Measurements from ENCODE around the gene SNTG2.
"Not testable (repeated sequence)": the region's sequence is repeated elsewhere in the genome, so short reads cannot be mapped to it uniquely, and the experiment has no call there.

The SNTG2 gene

DNA sequence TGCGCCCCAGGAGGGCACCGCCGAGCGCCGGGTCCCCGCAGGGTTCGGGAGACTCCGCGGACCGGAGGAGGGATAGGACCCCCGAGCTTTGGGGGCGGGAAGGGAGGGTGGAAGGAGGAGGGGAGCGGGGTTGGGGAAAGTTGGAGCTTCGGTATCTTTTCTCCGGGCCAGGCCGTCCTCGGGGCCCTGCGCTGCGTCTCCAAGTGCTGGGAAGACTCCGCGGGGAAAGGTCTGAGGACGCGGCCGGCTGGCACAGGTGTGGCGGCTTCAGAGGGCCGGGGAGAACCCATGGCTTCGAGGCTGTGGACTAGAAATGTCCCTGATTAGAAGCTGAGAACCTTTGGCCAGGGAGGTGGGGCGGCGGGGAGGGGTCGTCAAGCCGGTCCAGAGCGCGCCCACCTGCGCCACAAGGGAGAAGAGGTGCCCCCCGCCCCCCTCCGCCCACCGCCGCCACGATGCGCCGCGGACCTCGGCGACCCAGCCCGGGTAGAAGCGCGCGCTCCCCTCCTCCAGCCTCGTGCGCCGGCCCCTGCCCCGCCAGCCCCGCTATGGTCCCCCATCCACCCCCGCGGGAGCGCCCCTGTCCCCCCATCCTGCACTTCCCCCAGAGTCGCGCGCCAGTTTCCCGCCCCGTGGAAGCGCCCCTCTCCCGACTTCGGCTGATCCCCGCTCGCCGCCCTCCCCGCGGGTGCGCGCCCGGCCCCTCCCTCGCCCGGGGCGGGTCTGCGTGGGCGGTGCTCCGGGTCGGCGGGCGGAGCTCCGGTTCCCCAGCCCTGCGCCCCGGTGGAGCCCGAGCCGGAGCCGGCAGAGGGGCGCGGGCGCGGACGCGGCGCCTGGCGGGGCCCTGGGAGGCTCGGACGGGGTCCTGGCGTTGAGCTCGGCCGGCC, at the start of gene SNTG2:
Gene SNTG2 (plus strand): TSS at position 770 of the 887 bp plus-strand sequence. CDS start 148 bp downstream, outside the sequence.
- H3K4me3 ChIP-seq (ENCODE audit: low read depth, low read length): peak within 1 kb of the TSS; percentile 52
- no peak for DNase-seq (ENCODE audit: low read depth)

DNA sequence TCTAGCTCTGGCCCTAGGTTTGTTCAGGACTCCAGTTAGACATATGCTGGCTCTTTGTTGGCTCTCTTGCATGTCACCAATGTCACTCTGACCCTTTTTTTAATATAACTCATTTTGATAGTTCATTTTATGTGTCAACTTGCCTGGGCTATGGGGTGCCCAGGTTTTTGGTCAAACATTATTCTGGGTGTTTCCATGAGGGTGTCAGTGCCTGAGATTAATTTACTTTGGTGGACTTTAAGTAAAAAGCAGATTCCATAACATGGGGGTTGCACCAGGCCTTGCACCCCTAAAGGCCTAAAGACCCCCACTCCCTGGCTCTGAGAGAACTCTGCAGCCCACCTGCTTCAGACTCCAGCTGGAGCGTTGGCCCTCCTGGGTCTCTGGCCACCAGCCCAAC, 48.1 kb upstream of the SNTG2 start:
- no peak overlapping the region for H3K4me3 ChIP-seq (ENCODE audit: low read depth, low read length)
- DNase-seq (ENCODE audit: low read depth): no peak

DNA sequence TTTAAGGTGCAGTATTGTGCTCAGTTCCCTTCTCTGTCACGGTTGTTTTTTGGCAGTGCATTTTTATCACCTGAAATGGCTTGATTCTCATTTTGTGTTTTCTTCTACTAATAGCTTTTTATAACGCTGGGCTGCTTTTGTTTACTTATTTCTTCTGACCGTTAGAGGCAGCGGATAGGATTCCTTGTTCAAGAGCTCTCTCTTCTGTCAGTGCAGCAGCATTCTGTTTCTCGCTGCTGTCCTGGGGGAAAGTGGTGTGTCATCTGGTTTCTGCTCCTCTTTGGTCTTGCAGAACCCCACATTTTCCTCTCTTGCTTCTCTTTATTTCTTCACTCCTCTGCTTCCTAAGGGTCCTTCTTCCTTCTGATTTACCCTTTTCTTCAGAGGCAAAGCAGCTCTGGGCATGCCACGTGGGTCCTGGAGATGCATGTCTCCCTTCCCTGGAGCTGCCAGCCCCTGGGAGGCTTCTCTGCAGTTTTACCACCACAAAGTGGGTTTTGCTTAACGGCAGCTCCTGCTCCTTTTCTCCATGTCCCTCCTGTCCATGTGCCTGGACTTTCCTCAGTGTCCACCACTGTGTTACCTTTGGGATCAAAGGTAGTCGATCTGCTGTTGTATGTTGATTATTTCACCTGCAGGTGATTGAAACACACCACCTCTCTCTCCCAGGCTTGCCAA, 47.3 kb upstream of the SNTG2 start:
- DNase-seq (ENCODE audit: low read depth): no peak
- no peak overlapping the region for H3K4me3 ChIP-seq (ENCODE audit: low read depth, low read length)

DNA sequence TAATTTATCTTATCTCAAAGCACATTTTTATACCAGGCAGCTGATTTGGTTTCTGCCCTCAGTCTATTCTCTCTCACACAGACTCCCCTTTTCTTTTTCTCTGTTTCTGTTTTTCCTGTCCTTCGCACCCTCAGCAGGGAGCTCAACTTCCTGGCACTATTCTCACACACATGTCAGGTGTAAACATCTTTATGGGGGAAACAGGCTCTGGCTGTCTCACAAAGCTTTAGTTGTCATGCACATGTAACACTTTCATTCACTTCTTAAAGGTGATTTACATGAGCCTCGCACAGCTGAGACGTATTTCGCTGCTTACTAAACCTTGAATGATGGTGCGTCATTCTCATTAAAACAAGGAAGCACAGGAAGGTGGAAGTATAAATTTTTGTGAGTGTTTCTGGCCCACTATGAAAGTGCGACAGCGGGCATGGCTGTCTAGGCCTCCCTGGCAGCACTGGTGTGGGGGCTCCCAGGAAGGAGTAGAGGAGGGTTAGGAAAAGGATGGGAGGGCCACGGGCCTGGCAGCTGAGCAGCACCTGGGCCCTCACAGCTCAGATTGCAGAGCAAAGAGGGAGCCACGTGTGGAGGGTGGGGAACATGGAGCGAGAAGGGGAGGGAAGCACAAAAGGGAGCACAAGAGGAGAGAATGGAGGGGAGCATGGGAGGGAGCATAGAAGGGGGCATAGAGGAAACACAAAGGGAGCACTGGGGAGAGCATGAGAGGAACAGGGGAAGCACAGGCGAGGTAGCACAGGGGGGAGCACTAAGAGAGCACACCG, 46.2 kb upstream of the SNTG2 start:
- DNase-seq (ENCODE audit: low read depth): no peak
- H3K4me3 ChIP-seq (ENCODE audit: low read depth, low read length): no peak overlapping the region

DNA sequence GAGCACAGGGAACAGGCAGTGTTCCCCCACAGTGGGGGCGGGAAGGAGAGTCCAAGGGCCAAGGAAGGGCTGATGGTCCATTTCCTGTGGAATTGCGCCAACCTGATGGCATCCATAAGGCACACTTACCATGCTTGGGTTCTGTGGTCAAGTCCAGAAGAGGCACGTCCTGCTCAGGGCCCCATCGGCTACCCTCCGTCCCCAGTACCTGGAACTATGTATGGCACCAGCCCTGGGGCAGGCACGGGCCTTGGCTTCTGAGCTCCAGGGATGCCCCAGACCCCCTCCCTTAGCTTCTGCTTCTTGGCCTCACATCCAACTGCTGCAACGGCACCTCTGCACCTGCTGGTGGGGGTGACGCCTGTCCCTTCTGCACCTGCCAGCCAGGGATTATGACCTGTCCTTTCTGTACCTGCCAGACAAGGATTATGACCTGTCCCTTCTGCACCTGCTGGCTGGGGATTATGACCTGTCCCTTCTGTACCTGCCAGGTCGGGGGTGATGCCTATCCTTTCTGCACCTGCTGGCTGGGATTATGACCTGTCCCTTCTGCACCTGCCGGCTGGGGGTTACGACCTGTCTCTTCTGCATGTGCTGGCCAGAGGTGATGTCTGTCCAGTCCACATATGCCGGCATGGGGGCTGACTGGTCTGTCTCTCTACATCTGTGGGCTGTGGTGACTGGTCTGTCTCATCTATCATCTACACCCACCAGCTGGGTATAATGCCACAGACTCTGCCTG, 45.4 kb upstream of the SNTG2 start:
- H3K4me3 ChIP-seq (ENCODE audit: low read depth, low read length): no peak overlapping the region
- no peak for DNase-seq (ENCODE audit: low read depth)

DNA sequence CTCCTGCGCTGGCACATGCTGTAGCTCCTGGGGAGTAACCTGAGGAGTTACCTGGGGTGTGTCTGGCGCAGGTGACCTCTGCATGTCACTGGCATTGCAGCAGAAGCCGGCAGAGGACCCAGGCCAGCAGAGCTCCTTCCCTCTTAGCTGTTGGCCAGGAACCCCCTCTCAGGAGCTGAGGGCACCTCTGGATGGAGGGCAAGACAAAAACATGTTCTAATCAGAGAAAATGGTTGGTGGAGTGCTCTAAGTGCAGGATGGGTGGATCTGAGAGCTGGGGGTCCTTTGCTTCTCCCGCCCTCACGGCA, 44.9 kb upstream of the SNTG2 start:
- no peak for DNase-seq (ENCODE audit: low read depth)
- no peak overlapping the region for H3K4me3 ChIP-seq (ENCODE audit: low read depth, low read length)

DNA sequence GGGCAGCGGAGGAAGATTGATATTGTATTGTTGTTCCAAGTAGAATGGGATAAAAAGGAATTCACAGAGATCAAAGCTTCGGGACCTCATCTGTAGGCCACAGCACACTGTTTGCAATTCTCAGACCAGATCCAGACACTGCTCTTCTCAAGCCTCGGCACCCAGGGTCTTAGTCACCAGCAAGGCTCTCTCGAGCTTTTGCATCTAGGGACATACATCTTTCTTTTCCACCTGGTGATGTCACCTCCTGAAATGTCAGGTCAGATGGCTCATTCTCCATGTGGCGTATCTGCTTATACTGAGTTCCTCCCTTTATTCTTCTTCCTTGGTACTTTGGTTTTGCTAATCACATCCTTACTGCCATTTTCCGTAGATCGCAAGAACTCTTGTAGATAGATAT, 42.9 kb upstream of the SNTG2 start:
- no peak for DNase-seq (ENCODE audit: low read depth)
- no peak overlapping the region for H3K4me3 ChIP-seq (ENCODE audit: low read depth, low read length)

DNA sequence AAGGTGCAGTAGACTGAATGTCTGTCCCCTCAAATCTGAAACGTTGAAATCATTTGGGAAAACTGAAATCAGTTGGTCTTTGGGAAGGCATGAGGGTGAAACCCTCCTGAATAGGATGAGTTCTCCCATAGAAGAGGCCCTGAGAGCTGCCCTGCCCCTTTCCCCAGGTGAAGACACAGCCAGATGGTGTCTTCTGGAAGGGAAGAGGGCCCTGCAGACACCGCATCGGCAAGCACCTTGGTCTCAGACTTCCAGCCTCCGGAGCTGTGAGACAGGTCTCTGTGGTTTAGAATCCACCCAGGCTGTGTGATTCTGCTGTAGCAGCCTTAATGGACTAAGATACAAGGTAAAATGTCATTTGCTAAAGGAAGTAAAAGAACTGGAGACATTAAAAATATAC, 42.1 kb upstream of the SNTG2 start:
- DNase-seq (ENCODE audit: low read depth): no peak
- H3K4me3 ChIP-seq (ENCODE audit: low read depth, low read length): no peak overlapping the region

DNA sequence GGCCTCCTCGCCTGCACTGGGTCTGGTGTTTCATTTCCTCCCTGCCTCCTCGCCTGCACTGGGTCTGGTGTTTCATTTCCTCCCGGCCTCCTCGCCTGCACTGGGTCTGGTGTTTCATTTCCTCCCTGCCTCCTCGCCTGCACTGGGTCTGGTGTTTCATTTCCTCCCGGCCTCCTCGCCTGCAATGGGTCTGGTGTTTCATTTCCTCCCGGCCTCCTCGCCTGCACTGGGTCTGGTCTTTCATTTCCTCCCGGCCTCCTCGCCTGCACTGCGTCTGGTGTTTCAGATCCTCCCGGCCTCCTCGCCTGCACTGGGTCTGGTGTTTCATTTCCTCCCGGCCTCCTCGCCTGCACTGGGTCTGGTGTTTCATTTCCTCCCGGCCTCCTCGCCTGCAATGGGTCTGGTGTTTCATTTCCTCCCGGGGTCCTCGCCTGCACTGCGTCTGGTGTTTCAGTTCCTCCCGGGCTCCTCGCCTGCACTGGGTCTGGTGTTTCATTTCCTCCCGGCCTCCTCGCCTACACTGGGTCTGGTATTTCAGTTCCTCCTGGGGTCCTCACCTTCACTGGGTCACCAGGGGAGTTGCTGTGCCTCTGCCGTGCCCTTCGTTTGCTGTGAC, 40.8 kb upstream of the SNTG2 start:
- not testable (repeated sequence) for DNase-seq (ENCODE audit: low read depth); H3K4me3 ChIP-seq (ENCODE audit: low read depth, low read length)

DNA sequence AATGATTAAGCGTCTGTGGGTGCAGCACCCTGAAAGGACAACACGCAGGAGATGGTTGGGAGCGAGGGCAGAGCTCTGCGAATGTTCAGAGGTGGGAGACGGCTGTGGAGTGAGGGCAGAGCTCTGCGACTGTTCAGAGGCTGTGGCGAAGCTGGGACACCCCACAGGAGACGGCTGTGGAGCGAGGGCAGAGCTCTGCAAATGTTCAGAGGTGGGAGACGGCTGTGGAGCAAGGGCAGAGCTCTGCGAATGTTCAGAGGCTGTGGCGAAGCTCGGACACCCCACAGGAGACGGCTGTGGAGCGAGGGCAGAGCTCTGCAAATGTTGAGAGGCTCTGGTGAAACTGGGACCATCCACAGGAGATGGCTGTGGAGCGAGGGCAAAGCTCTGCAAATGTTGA, 40.0 kb upstream of the SNTG2 start:
- no peak overlapping the region for H3K4me3 ChIP-seq (ENCODE audit: low read depth, low read length)
- DNase-seq (ENCODE audit: low read depth): no peak

DNA sequence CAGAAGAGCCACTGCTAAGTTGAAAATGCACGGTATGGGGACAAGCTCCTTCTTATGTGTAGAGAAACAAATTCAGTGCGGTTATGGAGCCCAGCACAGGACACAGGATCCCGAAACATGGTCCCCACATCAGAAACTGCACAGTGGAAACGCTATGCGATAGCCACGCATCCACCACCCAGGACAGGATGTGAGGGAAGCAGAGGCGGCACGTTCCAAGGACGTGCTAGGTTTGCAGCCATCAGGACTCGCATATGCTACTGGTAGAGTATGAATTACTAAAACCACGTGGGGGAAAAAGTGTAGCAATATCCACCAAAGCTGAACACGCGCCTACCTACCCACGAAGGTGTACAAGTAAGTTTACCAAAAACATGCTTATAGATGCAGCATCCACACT, 34.7 kb upstream of the SNTG2 start:
- DNase-seq (ENCODE audit: low read depth): no peak
- no peak overlapping the region for H3K4me3 ChIP-seq (ENCODE audit: low read depth, low read length)

DNA sequence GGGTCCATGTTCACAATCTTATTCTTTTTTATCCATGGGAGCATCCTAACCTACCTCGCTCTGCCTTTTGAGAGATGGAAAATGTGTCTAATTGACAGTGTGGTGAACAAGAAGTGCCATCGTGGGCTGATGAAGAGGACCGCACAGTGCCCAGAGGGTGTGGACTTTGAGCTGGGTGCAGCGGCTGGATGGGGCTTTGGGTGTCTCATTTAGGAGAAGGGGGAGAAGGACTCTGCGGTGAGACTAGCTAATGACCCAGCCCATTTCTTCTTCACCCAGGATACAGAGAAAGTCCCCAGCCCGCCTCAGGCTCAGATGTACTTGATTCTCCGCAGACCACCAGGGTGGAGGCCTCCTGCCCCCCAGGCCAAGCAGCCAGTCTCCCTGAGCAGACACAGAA, 33.7 kb upstream of the SNTG2 start:
- no peak overlapping the region for H3K4me3 ChIP-seq (ENCODE audit: low read depth, low read length)
- no peak for DNase-seq (ENCODE audit: low read depth)

DNA sequence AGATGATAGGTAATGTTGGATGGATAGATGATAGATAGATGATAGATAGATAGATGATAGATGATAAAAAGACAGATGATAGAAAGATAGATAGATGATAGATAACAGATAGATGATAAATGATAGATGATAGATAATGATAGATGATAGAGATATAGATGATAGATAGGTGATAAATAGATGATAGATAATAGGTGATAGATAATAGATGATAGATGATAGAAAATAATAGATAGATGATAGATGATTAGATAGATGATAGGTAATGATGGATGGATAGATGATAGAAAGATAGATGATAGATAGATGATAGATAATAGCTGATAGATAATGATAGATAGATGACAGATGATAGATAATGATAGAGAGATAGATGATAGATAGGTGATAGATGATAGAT, 31.0 kb upstream of the SNTG2 start:
- no peak overlapping the region for H3K4me3 ChIP-seq (ENCODE audit: low read depth, low read length)
- DNase-seq (ENCODE audit: low read depth): no peak

DNA sequence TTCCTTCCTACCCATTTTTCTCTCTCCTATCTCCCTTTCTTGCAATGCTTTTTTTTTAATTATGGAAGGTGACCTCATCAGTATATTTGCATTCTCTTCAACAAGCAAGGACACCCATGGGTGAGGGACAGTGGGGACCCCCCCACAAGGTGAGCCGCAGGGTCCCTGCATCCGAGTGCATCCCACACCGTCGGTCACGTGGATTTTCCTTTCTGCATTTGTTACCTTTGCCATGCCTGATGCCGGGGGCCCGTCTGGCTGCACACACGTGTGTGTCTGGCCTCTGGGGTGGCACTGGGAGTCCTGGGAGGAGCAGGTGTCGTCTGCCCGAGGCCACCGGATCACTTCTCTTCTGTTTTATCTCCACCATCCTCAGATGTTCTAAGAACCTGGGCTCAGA, 30.1 kb upstream of the SNTG2 start:
- H3K4me3 ChIP-seq (ENCODE audit: low read depth, low read length): no peak overlapping the region

DNA sequence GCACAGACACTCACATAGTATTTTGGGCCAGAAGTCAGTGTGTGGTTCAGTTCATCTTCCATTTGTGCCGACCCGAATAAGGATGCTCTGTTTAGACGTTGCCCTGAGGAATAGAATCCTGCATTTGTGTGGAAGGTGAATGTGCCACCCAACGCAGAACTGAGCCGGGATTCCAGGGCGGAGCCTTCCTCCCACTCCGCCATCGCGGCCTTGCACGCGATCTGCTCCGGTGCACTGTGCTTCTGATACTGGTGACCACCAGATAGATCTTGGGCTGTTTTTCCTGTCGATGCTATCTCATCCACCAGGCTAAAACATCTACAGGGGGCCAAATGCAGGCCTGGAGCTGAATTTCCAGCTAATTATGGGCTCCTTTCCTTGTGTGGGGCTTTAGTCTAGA, 29.6 kb upstream of the SNTG2 start:
- H3K4me3 ChIP-seq (ENCODE audit: low read depth, low read length): no peak overlapping the region
- DNase-seq (ENCODE audit: low read depth): no peak

More for the DNA sequence above, 30.1 kb upstream of the SNTG2 start:
- no peak for DNase-seq (ENCODE audit: low read depth)

DNA sequence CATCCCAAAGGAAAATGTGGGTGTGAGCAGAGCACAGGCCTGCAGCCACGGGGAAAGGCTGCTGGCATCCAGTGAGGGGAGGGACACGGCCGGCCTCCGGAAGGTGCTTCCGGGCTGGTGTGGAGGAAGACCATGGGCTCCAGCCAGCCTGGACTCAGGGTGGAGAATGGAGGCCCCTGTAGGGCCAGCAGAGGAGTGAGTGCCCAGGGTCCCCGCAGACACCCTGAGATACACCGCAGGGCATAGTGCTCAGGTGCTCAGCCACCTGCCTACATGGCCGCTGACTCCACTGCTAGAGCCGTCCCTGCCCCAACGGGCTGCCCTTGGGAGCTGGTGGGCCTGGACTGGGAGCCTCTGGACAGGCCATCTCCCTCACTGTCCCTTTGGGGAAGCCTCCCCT, 28.5 kb upstream of the SNTG2 start:
- no peak for DNase-seq (ENCODE audit: low read depth)

DNA sequence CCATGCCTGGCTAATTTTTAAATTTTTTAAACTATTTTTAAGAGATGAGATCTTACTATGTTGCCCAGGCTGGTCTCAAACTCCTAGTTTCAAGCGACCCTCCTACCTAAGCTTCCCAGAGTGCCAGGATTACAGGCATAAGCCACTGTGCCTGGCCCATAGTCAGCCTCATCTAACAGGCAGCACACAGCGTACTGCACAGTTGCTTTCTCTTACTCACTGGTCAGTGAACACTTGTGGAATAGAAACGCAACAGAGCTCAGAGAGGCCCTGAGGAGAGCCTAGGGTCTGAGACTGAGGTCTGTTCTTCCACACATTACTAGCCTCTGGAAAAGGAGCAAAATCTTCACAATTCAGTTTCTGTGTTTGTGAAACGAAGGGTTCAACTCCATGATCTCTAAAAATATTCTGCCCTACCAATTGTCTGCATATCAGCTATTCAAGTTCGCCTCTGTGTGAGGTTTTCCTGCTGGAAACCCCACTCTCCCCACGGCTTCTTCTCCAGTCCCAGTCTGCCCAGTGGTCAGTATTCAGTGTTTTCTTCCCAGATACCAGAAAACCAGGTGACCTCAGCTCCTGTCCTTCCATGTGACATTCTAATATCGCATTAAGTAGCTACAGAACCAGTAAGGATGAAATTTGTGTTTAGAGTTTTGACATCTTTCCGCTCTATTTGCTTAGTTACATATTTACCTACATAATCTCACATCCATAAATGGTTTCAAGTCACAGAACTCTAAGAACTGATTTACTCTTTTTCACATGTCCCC, 26.6 kb upstream of the SNTG2 start:
- no peak overlapping the region for H3K4me3 ChIP-seq (ENCODE audit: low read depth, low read length)
- DNase-seq (ENCODE audit: low read depth): no peak

More for the DNA sequence above, 28.5 kb upstream of the SNTG2 start:
- H3K4me3 ChIP-seq (ENCODE audit: low read depth, low read length): no peak overlapping the region

DNA sequence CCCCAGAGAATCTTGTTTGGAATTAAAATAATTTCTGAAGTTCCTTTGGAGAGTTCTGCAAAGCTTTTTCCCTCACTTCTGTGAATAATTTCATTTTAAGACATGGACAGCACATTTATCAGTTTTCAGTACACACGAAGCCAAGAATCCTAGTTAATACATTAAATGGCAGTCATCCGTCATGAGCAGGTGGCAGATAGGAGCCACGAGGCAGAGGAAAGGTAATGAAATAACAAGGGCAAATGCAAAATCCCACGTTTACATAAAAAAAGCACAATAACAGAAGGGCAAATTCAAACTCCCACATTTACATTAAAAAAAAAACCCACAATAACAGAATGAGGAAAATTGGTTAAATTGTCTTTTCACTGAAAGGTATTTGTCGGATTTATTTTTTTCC, 25.9 kb upstream of the SNTG2 start:
- no peak overlapping the region for H3K4me3 ChIP-seq (ENCODE audit: low read depth, low read length)
- no peak for DNase-seq (ENCODE audit: low read depth)

DNA sequence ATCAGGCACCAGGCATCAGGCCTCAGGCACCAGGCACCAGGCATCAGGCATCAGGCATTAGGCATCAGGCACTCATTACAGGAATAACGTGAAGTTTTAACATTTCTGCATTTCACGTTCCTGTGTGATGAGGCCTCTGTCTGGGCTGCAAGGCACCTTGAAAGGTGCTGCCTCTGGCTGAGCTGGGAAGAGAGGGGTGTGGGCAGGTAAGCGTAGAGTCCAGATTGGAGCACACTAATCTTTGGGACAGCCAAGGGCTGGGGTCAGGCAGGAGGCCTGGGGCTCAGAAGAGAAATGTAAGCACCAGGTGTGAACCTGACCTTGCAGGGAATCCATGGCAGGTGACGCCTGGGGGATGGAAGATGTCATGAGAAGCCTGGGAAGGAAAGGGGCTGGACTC, 25.3 kb upstream of the SNTG2 start:
- no peak overlapping the region for H3K4me3 ChIP-seq (ENCODE audit: low read depth, low read length)
- DNase-seq (ENCODE audit: low read depth): no peak

Data from skeletal muscle cell (primary cell).